Activated T-helper 9 cell treated with anti-CD3 and anti-CD28 coated beads, Interleukin-2, amount 50 U/mL, for 16 hours (primary cell): ENCODE results near the gene SYTL2.
"Not testable (repeated sequence)": the region's sequence is repeated elsewhere in the genome, so short reads cannot be mapped to it uniquely, and the experiment has no call there.

Source experiments
- DNase-seq: peaks from one replicate; pipeline ENCODE4 v3.0.0-alpha.2; 2020; ENCODE audit warnings: low read depth

The SYTL2 gene

GRCh38 chr11:85791409-85791990 lies 19.4 kb downstream of the SYTL2 start:
- no peak for DNase-seq

GRCh38 chr11:85787809-85788760 lies 22.9 kb downstream of the SYTL2 start:
- DNase-seq = no peak

GRCh38 chr11:85787168-85787567 lies 23.8 kb downstream of the SYTL2 start:
- no peak for DNase-seq

GRCh38 chr11:85784480-85785265 lies 26.3 kb downstream of the SYTL2 start:
- no peak for DNase-seq

- DNase-seq = no peak
Measured at GRCh38 chr11:85783758-85784157, 27.2 kb downstream of the SYTL2 start.

- not testable (repeated sequence) for DNase-seq
Measured at GRCh38 chr11:85780780-85781517, 30.0 kb downstream of the SYTL2 start.

GRCh38 chr11:85779956-85780640 lies 30.8 kb downstream of the SYTL2 start:
- no peak for DNase-seq

GRCh38 chr11:85777603-85777972 lies 33.4 kb downstream of the SYTL2 start:
- not testable (repeated sequence) for DNase-seq

GRCh38 chr11:85776951-85777602 lies 33.9 kb downstream of the SYTL2 start:
- no peak for DNase-seq

GRCh38 chr11:85774256-85775101 lies 36.5 kb downstream of the SYTL2 start:
- no peak for DNase-seq

GRCh38 chr11:85772695-85773094 lies 38.2 kb downstream of the SYTL2 start:
- no peak for DNase-seq

- no peak for DNase-seq
Measured at GRCh38 chr11:85771568-85771967, 39.4 kb downstream of the SYTL2 start.

GRCh38 chr11:85769771-85770170 lies 41.2 kb downstream of the SYTL2 start:
- no peak for DNase-seq

- no peak for DNase-seq
Measured at GRCh38 chr11:85768473-85769146, 42.3 kb downstream of the SYTL2 start.

- DNase-seq = no peak
Measured at GRCh38 chr11:85767246-85767945, 43.5 kb downstream of the SYTL2 start.

- DNase-seq = no peak
Measured at GRCh38 chr11:85766721-85767161, 44.2 kb downstream of the SYTL2 start.

- no peak for DNase-seq
Measured at GRCh38 chr11:85764796-85765195, 46.1 kb downstream of the SYTL2 start.

GRCh38 chr11:85762226-85762625 lies 48.7 kb downstream of the SYTL2 start:
- no peak for DNase-seq

GRCh38 chr11:85759915-85760314 lies 51.0 kb downstream of the SYTL2 start:
- DNase-seq = no peak
